T-cell (primary cell): ENCODE results near the gene THBS1. TPM values are rescaled to one million over a fixed set of nuclear protein-coding genes. Genes with fewer than 3 reads are reported as not detected.

ENCODE experiments used
- ATAC-seq, 4 experiments: fragments of 200-7000 bp in 3 of 4; fragments of 150-1000 bp in 1 of 4; cut with Tn5 transposase; replicated peaks in 1 of 4; 1 replicate in 3 of 4; 2 replicates in 1 of 4; pipeline ENCODE4 v1.10.0; 2021; ENCODE audit warnings: moderate library complexity in 3 of 4, mild to moderate bottlenecking in 2 of 4, moderate number of reproducible peaks in 1 of 4
- CTCF ChIA-PET, 2 donors: fragments of 300-600 bp; sonication (Branson Sonifier 250); formaldehyde crosslinking; loops; one replicate each; lab custom pipeline; 2022; ENCODE audit warnings: antibody characterized with exemption in 2 of 2; lab: Charles Lee
- POLR2A ChIA-PET, 2 donors: fragments of 300-600 bp; sonication (Branson Sonifier 250); formaldehyde crosslinking; loops; one replicate each; lab custom pipeline; 2022; ENCODE audit warnings: antibody characterized with exemption in 2 of 2; lab: Charles Lee
- DNase-seq, 35 experiments: peaks; one replicate each; pipeline versions ENCODE4 v3.0.0 to v3.0.0-alpha.2; 2013 to 2023
- H3K27ac ChIP-seq: one replicate; pipeline ENCODE4 v1.5.1; 2013; ENCODE audit warnings: low read length
- H3K27me3 ChIP-seq, 2 experiments: replicated peaks in 1 of 2; 1 replicate in 1 of 2; 2 replicates in 1 of 2; pipeline versions ENCODE4 v1.6.1 to v1.7.0; 2013; ENCODE audit warnings: low read length in 1 of 2, mixed read lengths in 1 of 2; ENCODE audit not compliant: control insufficient read depth in 2 of 2, insufficient read depth in 2 of 2; ENCODE audit errors: extremely low read depth in 1 of 2
- H3K36me3 ChIP-seq, 2 donors: 1 replicate in 1 of 2; 2 replicates in 1 of 2; pipeline versions ENCODE4 v1.6.1 to v1.7.0; 2013; ENCODE audit warnings: low read length in 1 of 2; ENCODE audit not compliant: control insufficient read depth in 2 of 2, insufficient read depth in 1 of 2; ENCODE audit errors: extremely low read depth in 1 of 2
- H3K4me1 ChIP-seq, 2 experiments: 1 replicate in 1 of 2; 2 replicates in 1 of 2; pipeline versions ENCODE4 v1.6.1 to v1.7.0; 2013; ENCODE audit warnings: low read length in 2 of 2, mixed read lengths in 1 of 2; ENCODE audit not compliant: insufficient read depth in 2 of 2, control insufficient read depth in 1 of 2; ENCODE audit errors: extremely low read depth in 1 of 2
- H3K4me3 ChIP-seq, 2 donors: 1 replicate in 1 of 2; 2 replicates in 1 of 2; pipeline versions ENCODE4 v1.5.1 to v1.7.0; 2013; ENCODE audit warnings: mild to moderate bottlenecking in 2 of 2, low read length in 1 of 2, moderate library complexity in 1 of 2; ENCODE audit not compliant: control insufficient read depth in 1 of 2; ENCODE audit errors: extremely low read depth in 1 of 2
- H3K9me3 ChIP-seq: 2 replicates; pipeline ENCODE4 v1.7.0; 2013
- H3K27ac Mint-ChIP-seq, 2 donors: one replicate each; pipeline ENCODE4 v1.8.0; 2020 to 2021; ENCODE audit warnings: mild to moderate bottlenecking in 2 of 2, mixed read lengths in 2 of 2
- H3K27me3 Mint-ChIP-seq, 2 donors: one replicate each; pipeline ENCODE4 v1.8.0; 2021 to 2022; ENCODE audit warnings: mixed read lengths in 2 of 2
- H3K36me3 Mint-ChIP-seq: one replicate; pipeline ENCODE4 v1.8.0; 2021; ENCODE audit warnings: mixed read lengths
- H3K4me1 Mint-ChIP-seq, 3 donors: one replicate each; pipeline ENCODE4 v1.8.0; 2020 to 2022; ENCODE audit warnings: mixed read lengths in 3 of 3, mild to moderate bottlenecking in 1 of 3
- H3K4me3 Mint-ChIP-seq, 3 donors: one replicate each; pipeline ENCODE4 v1.8.0; 2020 to 2022; ENCODE audit warnings: mild to moderate bottlenecking in 3 of 3, mixed read lengths in 3 of 3, moderate library complexity in 3 of 3
- H3K9me3 Mint-ChIP-seq, 3 donors: one replicate each; pipeline ENCODE4 v1.8.0; 2020 to 2022; ENCODE audit warnings: mixed read lengths in 3 of 3
- WGBS: methylation state at CpG from one replicate; pipeline ENCODE4 v1.1.5; 2013; ENCODE audit warnings: missing lambda C conversion rate; ENCODE audit not compliant: insufficient coverage; 5-methylcytosine and 5-hydroxymethylcytosine counted together
- total RNA-seq, 35 experiments: library from RNA in 6 of 35; stranded (reverse) in 6 of 35; fragments of 120-200 nt in 1 of 35; gene quantifications; one replicate each; pipeline versions ENCODE4 v1.2.1 to v1.2.4 and lab custom pipeline; 2013 to 2026

The THBS1 gene
- total RNA-seq, 5 donors from 2014 or later (not counting 1 experiment from before 2014, with no cell fraction given): 1.3 to 8.6 (median 7.6) TPM

DNA sequence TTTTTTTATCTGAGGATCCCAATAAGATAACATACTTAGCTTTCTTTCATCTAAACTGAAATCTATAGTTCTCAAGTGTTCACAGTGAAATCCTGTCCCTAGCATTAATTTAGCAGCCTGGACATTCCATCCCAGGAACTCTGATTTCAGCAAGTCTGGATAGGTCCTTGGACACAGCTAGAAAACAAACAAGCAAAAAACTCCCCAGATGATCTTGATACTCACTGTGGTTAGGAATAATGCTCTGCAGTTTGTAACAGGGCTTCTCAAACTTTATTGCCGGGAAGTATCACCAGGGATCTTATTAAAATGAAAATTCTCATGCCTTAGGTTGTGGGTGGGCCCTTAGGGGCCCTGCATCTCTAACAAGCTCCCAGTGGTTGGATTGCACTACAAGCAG is 24.3 kb downstream of the THBS1 start:
- Mint-ChIP-seq H3K4me3 (no peak overlapping the region), H3K9me3 (peaks cover 0 to 8% (median 5%) of the 10 kb centered on the region in 3 donors), H3K36me3 (no peaks in the 10 kb centered on the region), H3K4me1 (peaks cover 0 to 8% (median 0%) of the 10 kb centered on the region in 3 donors), H3K27ac (no peak overlapping the region), H3K27me3 (peaks cover 1 to 5% of the 10 kb centered on the region in 2 donors)
- H3K27ac ChIP-seq: no peak overlapping the region
- H3K9me3 ChIP-seq: no peaks in the 10 kb centered on the region
- DNase-seq (no peak), ATAC-seq (no peak)
- no peaks in the 10 kb centered on the region for H3K36me3 ChIP-seq
- ChIA-PET POLR2A (no interaction called here), CTCF (interaction anchor here in 1 of 2 donors (1.3 to 2.0 kb wide), 2 partner anchors 16 to 152 kb away, joined by 3 to 5 read pairs; no protein-coding TSS in a partner anchor)
- WGBS: 100% methylated on average over 1 of the region's 1 CpG
- no peaks in the 10 kb centered on the region for H3K27me3 ChIP-seq
- H3K4me1 ChIP-seq: peaks cover 0 to 12% of the 10 kb centered on the region in 2 experiments
- no peak overlapping the region for H3K4me3 ChIP-seq

DNA sequence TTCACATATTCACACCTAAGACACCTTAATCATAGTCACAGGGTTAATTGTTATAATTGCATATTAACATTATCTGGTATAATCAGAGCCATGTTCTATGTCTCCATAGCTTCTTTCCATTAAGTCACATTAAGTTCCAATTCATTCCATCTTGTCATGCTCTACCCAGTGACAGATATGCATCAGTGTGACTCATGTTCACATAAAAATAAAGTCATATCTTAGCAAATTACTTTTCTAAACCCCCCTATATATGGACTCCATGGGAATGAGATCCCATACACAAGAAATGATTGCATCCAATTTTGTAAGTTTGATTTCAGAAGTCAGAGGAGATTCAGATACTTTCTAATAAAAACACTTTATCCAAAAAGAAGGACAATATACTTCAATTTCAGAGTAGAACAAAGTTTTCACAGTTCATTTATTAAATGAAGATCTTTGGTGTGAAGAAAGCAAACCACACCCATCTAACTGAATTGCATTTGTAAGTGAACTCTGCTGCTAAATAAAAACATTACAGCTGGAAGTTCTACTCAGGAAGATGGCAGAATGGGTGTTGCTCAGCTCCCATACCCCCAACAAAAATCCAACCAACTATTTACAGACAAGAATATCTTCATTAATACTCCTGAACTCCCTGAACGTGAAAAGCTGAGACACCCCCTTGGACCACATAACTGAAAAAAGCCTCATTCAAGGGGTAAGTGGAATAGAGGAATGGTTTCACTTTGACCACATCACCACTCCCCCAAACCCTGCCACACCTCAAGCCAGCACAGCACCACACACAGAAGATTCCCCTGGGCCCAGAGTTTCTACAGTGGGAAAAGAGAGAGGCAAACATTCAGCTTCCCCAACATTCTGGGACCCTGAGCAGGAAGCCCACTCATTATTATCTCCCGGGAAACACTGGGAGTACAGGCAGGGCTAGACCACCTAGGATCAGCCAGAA is 27.6 kb downstream of the THBS1 start:
- H3K9me3 Mint-ChIP-seq: peaks cover 6 to 25% (median 21%) of the 10 kb centered on the region in 3 donors
- H3K4me1 ChIP-seq: peaks cover 0 to 12% of the 10 kb centered on the region in 2 experiments
- H3K4me3 ChIP-seq: no peak overlapping the region
- peaks cover 1 to 5% of the 10 kb centered on the region in 2 donors for H3K27me3 Mint-ChIP-seq
- DNase-seq: no peak
- CTCF ChIA-PET: no interaction called here
- H3K4me1 Mint-ChIP-seq: peaks cover 0 to 8% (median 0%) of the 10 kb centered on the region in 3 donors
- no peak for ATAC-seq
- POLR2A ChIA-PET: no interaction called here
- H3K27ac Mint-ChIP-seq: peak overlapping the region in 1 of 2 donors; percentile 13
- H3K36me3 Mint-ChIP-seq: peaks cover 10% of the 10 kb centered on the region
- H3K9me3 ChIP-seq: peaks cover 6% of the 10 kb centered on the region
- H3K36me3 ChIP-seq: no peaks in the 10 kb centered on the region
- no peak overlapping the region for H3K27ac ChIP-seq
- WGBS: 100% methylated on average over 1 of the region's 2 CpGs
- no peak overlapping the region for H3K4me3 Mint-ChIP-seq
- no peaks in the 10 kb centered on the region for H3K27me3 ChIP-seq

DNA sequence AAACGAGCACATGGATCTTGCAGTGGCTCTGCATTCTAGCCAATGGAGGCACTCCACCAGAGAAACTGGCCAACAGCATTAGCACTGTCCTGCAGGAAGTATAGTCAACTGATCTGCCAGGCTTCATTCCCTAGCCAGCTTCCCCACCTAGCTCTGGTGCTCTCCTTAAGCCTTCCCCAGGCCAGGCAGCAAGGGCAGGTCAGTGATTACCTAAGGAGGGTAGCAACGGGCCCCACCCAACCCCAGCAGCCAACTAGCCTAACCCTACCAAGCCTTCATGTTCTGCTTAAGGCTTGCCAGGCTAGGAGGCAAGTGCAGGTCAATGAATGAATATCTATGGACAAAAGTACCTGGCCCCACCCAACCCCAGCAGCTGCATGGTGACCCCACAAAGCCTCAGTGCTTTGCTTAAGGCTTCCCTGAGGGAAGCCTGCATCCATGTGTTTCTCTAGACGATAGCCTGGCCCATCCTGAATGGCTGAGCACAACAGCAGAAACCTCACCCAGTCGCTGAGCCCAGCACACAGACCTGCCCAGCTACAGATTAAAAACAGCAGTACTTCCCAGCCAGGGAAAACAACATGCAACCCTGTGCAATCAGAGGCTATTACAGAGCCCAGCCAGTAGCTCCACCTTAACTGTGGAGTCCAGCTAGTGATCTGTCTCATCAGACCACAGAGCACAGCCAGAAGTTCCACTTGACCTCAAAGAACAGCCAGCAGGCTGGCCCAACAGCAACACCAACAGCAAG is 28.5 kb downstream of the THBS1 start:
- ChIA-PET POLR2A (no interaction called here), CTCF (no interaction called here)
- peaks cover 12% of the 10 kb centered on the region for H3K36me3 Mint-ChIP-seq
- 78% methylated on average over 2 of the region's 4 CpGs for WGBS
- no peak overlapping the region for H3K4me3 ChIP-seq
- H3K4me1 Mint-ChIP-seq: peaks cover 0 to 8% (median 0%) of the 10 kb centered on the region in 3 donors
- no peaks in the 10 kb centered on the region for H3K36me3 ChIP-seq
- H3K4me1 ChIP-seq: peaks cover 0 to 12% of the 10 kb centered on the region in 2 experiments
- no peak for ATAC-seq
- H3K9me3 ChIP-seq: peaks cover 6% of the 10 kb centered on the region
- H3K27me3 Mint-ChIP-seq: peaks cover 1 to 5% of the 10 kb centered on the region in 2 donors
- DNase-seq: no peak
- H3K27ac Mint-ChIP-seq: no peak overlapping the region
- no peak overlapping the region for H3K4me3 Mint-ChIP-seq
- peaks cover 6 to 33% (median 21%) of the 10 kb centered on the region in 3 donors for H3K9me3 Mint-ChIP-seq
- H3K27ac ChIP-seq: no peak overlapping the region
- H3K27me3 ChIP-seq: no peaks in the 10 kb centered on the region

DNA sequence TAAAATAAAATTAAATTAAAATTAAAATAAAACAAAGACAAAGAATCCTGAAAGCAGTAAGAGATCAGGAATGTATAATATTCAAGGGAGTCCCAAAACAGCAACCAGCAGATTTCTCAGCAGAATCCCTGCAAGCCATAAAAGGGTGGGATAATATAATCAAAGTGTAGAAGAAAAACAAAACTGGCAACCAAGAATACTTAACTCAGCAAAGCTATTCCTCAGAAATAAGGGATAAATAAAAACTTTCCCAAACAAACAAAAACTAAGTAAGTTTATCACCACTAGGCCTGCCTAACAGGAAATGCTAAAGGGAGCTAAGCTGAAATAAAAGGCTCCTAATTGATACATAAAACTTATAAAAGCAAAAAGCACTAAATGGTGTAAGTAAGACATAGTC is 29.8 kb downstream of the THBS1 start:
- ChIA-PET POLR2A (no interaction called here), CTCF (no interaction called here)
- Histone ChIP-seq H3K4me1 (peaks cover 0 to 12% of the 10 kb centered on the region in 2 experiments), H3K27me3 (no peaks in the 10 kb centered on the region), H3K27ac (no peak overlapping the region), H3K9me3 (peaks cover 6% of the 10 kb centered on the region), H3K36me3 (no peaks in the 10 kb centered on the region), H3K4me3 (no peak overlapping the region)
- Mint-ChIP-seq H3K4me1 (peaks cover 0 to 8% (median 0%) of the 10 kb centered on the region in 3 donors), H3K36me3 (peaks cover 12% of the 10 kb centered on the region), H3K9me3 (peaks cover 6 to 33% (median 24%) of the 10 kb centered on the region in 3 donors), H3K27me3 (peaks cover 1 to 5% of the 10 kb centered on the region in 2 donors), H3K27ac (no peak overlapping the region), H3K4me3 (no peak overlapping the region)
- DNase-seq (no peak), ATAC-seq (no peak)

DNA sequence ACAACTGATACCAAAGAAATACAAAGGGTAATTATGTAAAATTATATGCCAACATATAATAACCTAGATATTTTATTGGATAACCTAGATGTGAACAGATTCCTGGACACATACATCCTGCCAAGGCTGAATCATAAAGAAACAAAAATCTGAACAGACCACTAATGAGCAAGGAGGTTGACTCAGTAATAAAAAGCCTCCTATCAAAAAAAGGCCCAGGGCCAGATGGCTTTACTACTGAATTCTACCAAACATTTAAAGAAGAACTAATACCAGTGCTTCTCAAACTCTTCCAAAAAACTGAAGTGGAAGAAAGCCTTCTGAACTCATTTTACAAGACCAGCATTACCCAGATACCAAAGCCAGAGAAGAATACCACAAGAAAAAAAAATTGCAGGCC is 32.4 kb downstream of the THBS1 start:
- Histone ChIP-seq H3K27ac (no peak overlapping the region), H3K36me3 (no peaks in the 10 kb centered on the region), H3K27me3 (no peaks in the 10 kb centered on the region), H3K9me3 (peaks cover 6% of the 10 kb centered on the region), H3K4me3 (no peak overlapping the region), H3K4me1 (peaks cover 0 to 12% of the 10 kb centered on the region in 2 experiments)
- Mint-ChIP-seq H3K4me3 (no peak overlapping the region), H3K4me1 (peaks cover 0 to 9% (median 0%) of the 10 kb centered on the region in 3 donors), H3K9me3 (peaks cover 6 to 33% (median 20%) of the 10 kb centered on the region in 3 donors), H3K27ac (no peak overlapping the region), H3K27me3 (no peaks in the 10 kb centered on the region), H3K36me3 (peaks cover 12% of the 10 kb centered on the region)
- ChIA-PET CTCF (no interaction called here), POLR2A (no interaction called here)
- DNase-seq (no peak), ATAC-seq (no peak)

DNA sequence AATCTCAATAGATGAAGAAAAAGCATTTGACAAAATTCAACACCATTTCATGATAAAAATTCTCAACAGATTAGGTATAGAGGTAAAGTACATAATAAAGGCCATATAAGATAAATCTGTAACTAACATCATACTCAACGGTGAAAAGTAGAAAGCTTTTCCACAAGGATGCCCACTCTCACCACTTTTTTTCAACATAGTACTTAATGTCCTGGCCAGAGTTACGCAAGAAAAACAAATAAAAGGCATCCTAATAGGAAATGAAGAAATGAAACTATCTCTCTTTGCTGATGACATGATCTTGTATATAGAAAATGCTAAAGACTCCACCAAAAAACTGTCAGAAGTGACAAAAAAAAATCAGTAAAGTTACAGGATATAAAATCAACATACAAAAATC is 33.0 kb downstream of the THBS1 start:
- no peak for ATAC-seq
- ChIA-PET POLR2A (no interaction called here), CTCF (no interaction called here)
- H3K4me1 Mint-ChIP-seq: peaks cover 0 to 4% (median 0%) of the 10 kb centered on the region in 3 donors
- H3K27ac Mint-ChIP-seq: no peak overlapping the region
- Histone ChIP-seq H3K4me1 (peaks cover 0 to 9% of the 10 kb centered on the region in 2 experiments), H3K27me3 (no peaks in the 10 kb centered on the region), H3K9me3 (peaks cover 6% of the 10 kb centered on the region), H3K4me3 (no peak overlapping the region), H3K36me3 (no peaks in the 10 kb centered on the region), H3K27ac (no peak overlapping the region)
- no CpG with 5 or more reads among the region's 2 CpGs for WGBS
- no peaks in the 10 kb centered on the region for H3K27me3 Mint-ChIP-seq
- peaks cover 12% of the 10 kb centered on the region for H3K36me3 Mint-ChIP-seq
- H3K9me3 Mint-ChIP-seq: peaks cover 6 to 33% (median 16%) of the 10 kb centered on the region in 3 donors
- no peak overlapping the region for H3K4me3 Mint-ChIP-seq
- no peak for DNase-seq
